Stimulated activated naive CD8-positive, alpha-beta T cell treated with anti-CD3 and anti-CD28 coated beads, Interleukin-15, Interleukin-2, amounts not matched to agents 100 U/mL and 50 U/mL, for 24 hours (primary cell): Measurements from ENCODE around the gene KIF26A.

ENCODE experiments used
- ATAC-seq: fragments of 150-1000 bp; cut with Tn5 transposase; one replicate; pipeline ENCODE4 v1.10.0; 2021
- DNase-seq: peaks from one replicate; pipeline ENCODE4 v3.0.0; 2021

The KIF26A gene

GRCh38 chr14:104130974-104131651 is 7.3 kb upstream of the KIF26A start:
- ATAC-seq = no peak
- DNase-seq = peak; percentile 24

- no peak for ATAC-seq
- DNase-seq = peak; percentile 2
These were observed 6.2 kb upstream of the KIF26A start for GRCh38 chr14:104131968-104132732.

GRCh38 chr14:104132981-104133380 is 5.4 kb upstream of the KIF26A start:
- DNase-seq (peak; percentile 2), ATAC-seq (no peak)

- DNase-seq (no peak), ATAC-seq (no peak)
These were observed 4.9 kb upstream of the KIF26A start for GRCh38 chr14:104133496-104133895.

- no peak for ATAC-seq
- no peak for DNase-seq
These were observed 4.1 kb upstream of the KIF26A start for GRCh38 chr14:104134061-104134965.

- DNase-seq (peak; percentile 44), ATAC-seq (peak; percentile 25)
These were observed 3.1 kb upstream of the KIF26A start for GRCh38 chr14:104135121-104135903.

GRCh38 chr14:104135904-104136471 is 2.4 kb upstream of the KIF26A start:
- ATAC-seq (no peak), DNase-seq (no peak)

- ATAC-seq = no peak
These were observed 1.7 kb upstream of the KIF26A start for GRCh38 chr14:104136472-104137296.

GRCh38 chr14:104137297-104138097 is 890 bp upstream of the KIF26A start:
- peak; percentile 85 for DNase-seq

More at GRCh38 chr14:104136472-104137296, 1.7 kb upstream of the KIF26A start:
- no peak for DNase-seq

GRCh38 chr14:104138718-104139459 is 502 bp downstream of the KIF26A start:
- DNase-seq = no peak
- no peak for ATAC-seq

More at GRCh38 chr14:104137297-104138097, 890 bp upstream of the KIF26A start:
- ATAC-seq = peak; percentile 66

- DNase-seq = no peak
- ATAC-seq = no peak
These were observed 1.2 kb downstream of the KIF26A start for GRCh38 chr14:104139460-104140212.

GRCh38 chr14:104140213-104140462 is 1.8 kb downstream of the KIF26A start:
- DNase-seq (peak; percentile 2), ATAC-seq (no peak)

- DNase-seq (peak; percentile 2), ATAC-seq (no peak)
These were observed 2.3 kb downstream of the KIF26A start for GRCh38 chr14:104140463-104141331.

GRCh38 chr14:104141621-104142091 is 3.3 kb downstream of the KIF26A start:
- ATAC-seq (no peak), DNase-seq (peak; percentile 5)

- no peak for ATAC-seq
- peak; percentile 1 for DNase-seq
These were observed 4.0 kb downstream of the KIF26A start for GRCh38 chr14:104142136-104142945.

GRCh38 chr14:104142946-104143470 is 4.6 kb downstream of the KIF26A start:
- DNase-seq = peak; percentile 1
- no peak for ATAC-seq
